UCSD-AML1 (cell line): ENCODE measurements around the gene DMRT2.

Experiments
- DNase-seq: peaks from one replicate; lab custom pipeline; 2025; ENCODE audit not compliant: unreplicated experiment; lab: John Stamatoyannopoulos, UW

Gene DMRT2

GRCh38 chr9:1046639-1047572, 3.3 kb upstream of the DMRT2 start:
- DNase-seq, result no peak

GRCh38 chr9:1047591-1048230, 2.4 kb upstream of the DMRT2 start:
- no peak for DNase-seq

DNA sequence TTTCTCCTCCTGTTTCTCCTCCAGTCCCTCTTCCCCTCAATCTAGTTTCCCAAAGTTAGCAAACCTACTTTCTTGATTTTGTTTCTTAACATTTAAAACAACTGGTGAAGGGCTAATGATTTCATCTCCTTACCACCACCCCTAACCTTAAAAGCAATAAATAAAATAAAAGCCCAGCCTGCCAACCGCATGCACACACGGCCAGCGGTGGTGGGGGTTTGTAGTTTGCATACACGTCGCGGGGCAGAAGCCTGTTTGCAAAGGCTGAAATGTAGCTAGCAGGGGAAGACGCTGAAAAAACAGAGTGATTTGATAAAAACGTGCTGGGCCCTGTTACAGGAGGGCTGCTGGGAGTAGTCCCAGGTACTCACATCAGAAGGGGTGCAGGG, 1.9 kb upstream of the DMRT2 start:
- DNase-seq, result no peak

DNA sequence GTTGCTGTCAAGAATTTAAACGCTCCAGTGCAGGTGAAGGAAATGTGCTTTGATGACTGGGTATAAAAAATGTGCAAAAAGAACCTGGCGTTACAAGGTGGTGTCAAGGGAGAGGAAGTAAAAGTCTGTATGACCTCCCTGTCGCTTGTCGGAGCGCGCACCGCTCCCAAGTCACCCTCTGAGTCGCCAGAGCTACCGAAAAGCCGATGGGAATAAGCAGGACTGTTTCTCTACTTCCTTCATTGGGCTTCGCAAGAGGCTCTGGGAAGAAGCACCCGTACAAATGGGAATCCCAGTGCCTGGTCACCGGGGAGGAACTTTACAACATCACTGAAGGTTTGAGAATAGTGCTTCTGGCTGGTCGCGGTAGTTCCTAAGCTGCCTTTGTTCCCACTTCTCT, 1.3 kb upstream of the DMRT2 start:
- no peak for DNase-seq

DNA sequence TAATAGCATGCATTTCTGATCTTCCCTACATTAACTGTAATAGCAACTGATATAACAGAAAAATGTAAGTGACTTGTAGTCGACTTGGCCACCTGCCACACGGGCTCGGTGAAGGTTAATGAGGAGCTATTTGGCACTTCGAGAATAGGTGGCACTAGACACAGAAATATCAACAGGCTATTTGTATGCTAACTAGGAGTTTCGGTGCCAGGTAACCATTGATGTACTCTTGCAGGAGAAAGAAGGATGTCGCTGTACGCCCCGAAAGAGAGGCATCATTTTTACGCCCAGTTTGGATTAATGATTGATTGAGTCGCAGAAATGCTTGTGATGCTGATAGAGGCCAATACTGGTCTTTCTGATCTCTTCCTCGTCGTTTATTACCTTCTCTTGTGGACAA, 516 bp upstream of the DMRT2 start:
- no peak for DNase-seq

- DNase-seq, result no peak
These were observed 1.0 kb downstream of the DMRT2 start for GRCh38 chr9:1051210-1051583.

DNA sequence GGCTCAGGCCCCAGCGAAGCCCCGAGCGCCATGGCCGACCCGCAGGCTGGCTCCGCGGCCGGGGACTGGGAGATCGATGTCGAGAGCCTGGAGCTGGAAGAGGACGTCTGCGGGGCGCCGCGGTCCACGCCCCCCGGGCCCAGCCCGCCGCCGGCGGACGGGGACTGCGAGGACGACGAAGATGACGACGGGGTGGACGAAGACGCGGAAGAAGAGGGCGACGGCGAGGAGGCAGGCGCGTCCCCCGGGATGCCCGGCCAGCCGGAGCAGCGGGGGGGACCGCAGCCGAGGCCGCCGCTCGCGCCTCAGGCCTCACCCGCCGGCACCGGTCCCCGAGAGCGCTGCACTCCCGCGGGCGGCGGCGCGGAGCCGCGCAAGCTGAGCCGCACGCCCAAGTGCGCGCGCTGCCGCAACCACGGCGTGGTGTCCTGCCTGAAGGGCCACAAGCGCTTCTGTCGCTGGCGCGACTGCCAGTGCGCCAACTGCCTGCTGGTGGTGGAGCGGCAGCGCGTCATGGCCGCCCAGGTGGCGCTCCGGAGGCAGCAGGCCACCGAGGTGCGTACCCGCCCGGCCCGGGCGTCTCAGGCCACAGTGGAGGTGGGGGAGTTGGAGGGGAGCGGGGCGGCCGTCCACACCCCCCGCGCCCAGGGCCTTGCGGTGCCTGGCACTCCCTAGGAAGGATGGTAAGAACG, 1.6 kb downstream of the DMRT2 start:
- DNase-seq, result no peak

DNA sequence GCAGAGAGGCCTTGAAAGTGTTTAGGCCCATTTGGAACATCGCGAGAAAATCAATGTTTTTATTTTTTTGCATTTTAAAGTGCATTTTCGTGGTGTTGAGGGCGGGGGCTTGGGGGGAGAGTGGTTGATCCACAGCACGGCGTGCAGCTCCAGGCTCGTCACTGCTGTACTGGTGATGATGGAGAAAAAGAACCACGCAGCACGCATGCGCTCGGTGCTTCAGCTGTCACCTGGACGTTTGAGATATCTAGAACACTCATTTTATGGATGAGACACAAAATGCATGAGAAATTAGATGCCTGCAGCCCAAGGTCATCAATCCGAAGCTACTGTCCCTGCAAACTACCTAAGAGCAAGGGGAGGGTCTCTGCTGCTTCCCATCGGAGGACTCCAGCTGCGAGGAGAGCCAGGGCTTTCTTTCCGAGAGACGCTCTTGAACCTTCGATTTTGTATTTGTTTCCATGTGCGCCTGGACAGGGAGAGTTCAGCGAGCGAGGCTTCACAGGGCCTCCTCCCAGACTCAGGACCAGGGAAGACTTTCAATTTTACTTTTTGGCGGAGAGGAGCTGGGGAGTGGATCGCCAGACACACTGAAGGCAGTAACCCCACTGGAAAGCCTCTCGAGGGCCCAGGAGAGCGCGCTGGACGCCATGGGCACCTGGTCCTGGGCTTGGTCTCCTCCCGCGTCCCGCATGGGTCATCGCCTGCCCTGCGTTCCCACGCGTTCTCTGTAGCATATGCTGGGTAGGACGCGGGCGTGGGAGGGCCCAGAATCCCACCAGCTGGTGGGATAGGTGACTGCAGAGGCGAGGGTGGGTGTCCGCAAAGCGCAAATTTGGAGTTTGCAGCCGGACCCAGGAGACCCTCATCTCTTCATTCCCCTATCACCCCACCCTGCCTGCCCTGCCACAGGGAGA, 2.5 kb downstream of the DMRT2 start:
- DNase-seq, result no peak

GRCh38 chr9:1053282-1053621, 3.1 kb downstream of the DMRT2 start:
- no peak for DNase-seq

GRCh38 chr9:1053986-1054425, 3.8 kb downstream of the DMRT2 start:
- DNase-seq, result no peak

- no peak for DNase-seq
These were observed 5.0 kb downstream of the DMRT2 start for GRCh38 chr9:1055166-1055565.

- no peak for DNase-seq
These were observed 7.8 kb downstream of the DMRT2 start for GRCh38 chr9:1057910-1058309.

GRCh38 chr9:1058826-1059487, 8.8 kb downstream of the DMRT2 start:
- DNase-seq, result no peak

DNA sequence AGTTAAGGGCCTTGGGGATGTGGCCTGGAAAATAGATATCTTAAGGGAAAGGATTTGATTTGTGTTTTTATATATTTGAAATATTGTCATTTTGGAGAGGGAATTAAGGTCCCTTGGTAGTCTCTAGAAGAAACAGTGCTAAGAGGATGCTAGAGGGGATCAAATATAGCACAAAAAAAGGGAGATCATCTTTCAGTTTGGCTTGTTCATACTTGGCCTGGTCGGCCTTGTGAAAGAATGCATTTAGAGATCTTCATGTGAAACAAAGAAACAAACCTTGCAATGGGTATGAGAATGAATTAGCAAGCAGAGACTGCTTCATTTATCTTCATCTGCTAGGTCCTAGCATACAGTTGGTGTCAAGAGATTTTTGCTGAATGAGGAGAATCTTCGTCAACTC, 15.0 kb downstream of the DMRT2 start:
- DNase-seq, result no peak

DNA sequence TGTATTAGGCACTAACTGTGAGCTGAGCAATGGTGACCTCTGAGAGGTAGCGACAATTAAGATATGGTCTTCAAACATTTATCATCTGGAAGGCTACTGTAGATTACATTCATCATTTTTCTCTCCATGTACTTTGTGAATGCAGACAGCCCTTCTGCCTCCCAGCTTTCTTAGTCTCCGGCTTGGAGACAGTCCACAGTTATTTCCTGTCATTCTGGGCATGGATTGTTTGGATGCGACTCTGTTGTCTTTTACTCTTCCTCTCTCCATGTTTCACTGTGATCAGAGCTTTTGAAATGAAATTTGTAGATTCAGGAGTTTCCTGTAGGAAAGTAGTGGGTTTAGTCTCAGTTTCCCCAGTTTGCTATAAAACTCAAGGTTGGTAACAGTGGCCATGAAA, 20.5 kb downstream of the DMRT2 start:
- no peak for DNase-seq

GRCh38 chr9:1071730-1072129, 21.6 kb downstream of the DMRT2 start:
- no peak for DNase-seq

- no peak for DNase-seq
These were observed 23.3 kb downstream of the DMRT2 start for GRCh38 chr9:1073497-1073896.

- no peak for DNase-seq
These were observed 27.5 kb downstream of the DMRT2 start for GRCh38 chr9:1077616-1078015.

DNA sequence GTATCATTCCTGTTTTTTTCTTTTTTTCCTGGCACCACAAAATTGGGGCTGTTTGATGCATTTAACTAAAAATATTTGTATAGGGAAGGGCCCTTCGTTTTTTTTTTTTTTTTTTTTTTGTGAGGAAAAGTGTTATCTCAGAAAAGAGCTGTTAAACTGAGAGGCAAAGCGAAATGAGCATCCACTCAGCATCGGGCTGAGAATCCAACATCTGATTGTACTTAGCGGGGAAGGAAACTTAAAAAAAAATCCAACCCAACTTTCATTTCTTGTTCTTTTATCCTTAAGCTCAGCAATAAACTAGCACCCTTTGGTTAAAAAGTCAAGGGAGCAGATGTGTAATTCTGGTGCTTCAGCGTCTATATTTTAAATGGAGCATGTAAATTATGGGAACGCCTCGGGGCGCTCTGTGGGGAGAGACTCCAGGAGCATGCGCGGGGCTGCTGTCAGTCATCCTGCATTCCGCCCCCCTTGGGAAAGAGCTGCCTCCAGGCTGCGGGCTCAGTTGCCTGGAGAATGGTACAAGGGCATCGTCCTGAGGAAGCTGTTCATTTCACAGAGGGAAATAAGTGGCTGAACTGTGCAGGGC, 33.3 kb downstream of the DMRT2 start:
- no peak for DNase-seq

- no peak for DNase-seq
These were observed 34.9 kb downstream of the DMRT2 start for GRCh38 chr9:1085086-1085485.
